ENCODE data around the gene LRRN4. TPM values are rescaled to one million over a fixed set of nuclear protein-coding genes. Genes with fewer than 3 reads are reported as not detected.

The LRRN4 gene
- total RNA-seq, 1 donor from 2014 or later, result 0.13 TPM

- peaks cover 22% of the 10 kb centered on the region for H3K36me3 Mint-ChIP-seq (ENCODE audit: low read depth, unreplicated experiment)
- H3K27ac Mint-ChIP-seq (ENCODE audit: unreplicated experiment), result no peak overlapping the region
- TF ChIP-seq CTCF (IDR thresholded peaks at IDR 0.05; ENCODE audit: unreplicated experiment), result no peak
- H3K4me3 Mint-ChIP-seq (ENCODE audit: unreplicated experiment), result no peak overlapping the region
- no peaks in the 10 kb centered on the region for H3K9me3 Mint-ChIP-seq (ENCODE audit: unreplicated experiment)
- H3K4me1 Mint-ChIP-seq (ENCODE audit: unreplicated experiment), result peaks cover 8% of the 10 kb centered on the region
- DNase-seq (ENCODE audit: low spot score), result no peak
- H3K27me3 Mint-ChIP-seq (ENCODE audit: unreplicated experiment), result no peaks in the 10 kb centered on the region
Observed at GRCh38 chr20:6028818-6029217, 25.0 kb downstream of the LRRN4 start.

GRCh38 chr20:6026051-6026450 lies 27.8 kb downstream of the LRRN4 start:
- Mint-ChIP-seq H3K27me3 (ENCODE audit: unreplicated experiment) (no peaks in the 10 kb centered on the region), H3K36me3 (ENCODE audit: low read depth, unreplicated experiment) (peaks cover 27% of the 10 kb centered on the region), H3K9me3 (ENCODE audit: unreplicated experiment) (no peaks in the 10 kb centered on the region), H3K4me3 (ENCODE audit: unreplicated experiment) (no peak overlapping the region), H3K4me1 (ENCODE audit: unreplicated experiment) (no peaks in the 10 kb centered on the region), H3K27ac (ENCODE audit: unreplicated experiment) (no peak overlapping the region)
- DNase-seq (ENCODE audit: low spot score), result no peak
- no peak for TF ChIP-seq CTCF (IDR thresholded peaks at IDR 0.05; ENCODE audit: unreplicated experiment)

GRCh38 chr20:6024768-6025167 lies 29.1 kb downstream of the LRRN4 start:
- no peaks in the 10 kb centered on the region for H3K27me3 Mint-ChIP-seq (ENCODE audit: unreplicated experiment)
- no peak for TF ChIP-seq CTCF (IDR thresholded peaks at IDR 0.05; ENCODE audit: unreplicated experiment)
- peak overlapping the region; percentile 48 for H3K4me3 Mint-ChIP-seq (ENCODE audit: unreplicated experiment)
- no peaks in the 10 kb centered on the region for H3K9me3 Mint-ChIP-seq (ENCODE audit: unreplicated experiment)
- no peaks in the 10 kb centered on the region for H3K4me1 Mint-ChIP-seq (ENCODE audit: unreplicated experiment)
- DNase-seq (ENCODE audit: low spot score), result no peak
- no peak overlapping the region for H3K27ac Mint-ChIP-seq (ENCODE audit: unreplicated experiment)
- peaks cover 27% of the 10 kb centered on the region for H3K36me3 Mint-ChIP-seq (ENCODE audit: low read depth, unreplicated experiment)

- DNase-seq (ENCODE audit: low spot score), result no peak
- no peaks in the 10 kb centered on the region for H3K9me3 Mint-ChIP-seq (ENCODE audit: unreplicated experiment)
- TF ChIP-seq CTCF (IDR thresholded peaks at IDR 0.05; ENCODE audit: unreplicated experiment), result no peak
- H3K4me3 Mint-ChIP-seq (ENCODE audit: unreplicated experiment), result no peak overlapping the region
- no peaks in the 10 kb centered on the region for H3K27me3 Mint-ChIP-seq (ENCODE audit: unreplicated experiment)
- H3K4me1 Mint-ChIP-seq (ENCODE audit: unreplicated experiment), result no peaks in the 10 kb centered on the region
- no peak overlapping the region for H3K27ac Mint-ChIP-seq (ENCODE audit: unreplicated experiment)
- no peaks in the 10 kb centered on the region for H3K36me3 Mint-ChIP-seq (ENCODE audit: low read depth, unreplicated experiment)
Observed at GRCh38 chr20:6017880-6018279, 36.0 kb downstream of the LRRN4 start.

- peaks cover 4% of the 10 kb centered on the region for H3K36me3 Mint-ChIP-seq (ENCODE audit: low read depth, unreplicated experiment)
- H3K27ac Mint-ChIP-seq (ENCODE audit: unreplicated experiment), result no peak overlapping the region
- H3K4me1 Mint-ChIP-seq (ENCODE audit: unreplicated experiment), result no peaks in the 10 kb centered on the region
- DNase-seq (ENCODE audit: low spot score), result no peak
- no peak overlapping the region for H3K4me3 Mint-ChIP-seq (ENCODE audit: unreplicated experiment)
- H3K27me3 Mint-ChIP-seq (ENCODE audit: unreplicated experiment), result no peaks in the 10 kb centered on the region
- no peak for TF ChIP-seq CTCF (IDR thresholded peaks at IDR 0.05; ENCODE audit: unreplicated experiment)
- H3K9me3 Mint-ChIP-seq (ENCODE audit: unreplicated experiment), result no peaks in the 10 kb centered on the region
Observed at GRCh38 chr20:6017467-6017866, 36.4 kb downstream of the LRRN4 start.
